WTC11 (cell line): ENCODE results near the gene BNC2. TPM values are rescaled to one million over a fixed set of nuclear protein-coding genes. Genes with fewer than 3 reads are reported as not detected.
A peak's percentile ranks its signal among the peaks of the same experiment; 100 is the strongest.

ENCODE experiments used
- ATAC-seq: fragments of 200-7000 bp; cut with Tn5 transposase; 2 replicates; pipeline ENCODE4 v1.10.0; 2021; ENCODE audit warnings: mild to moderate bottlenecking, moderate library complexity
- CTCF ChIA-PET: fragments of 300-600 bp; sonication (Branson Sonifier 250); formaldehyde crosslinking; loops from one replicate; lab custom pipeline; 2021; ENCODE audit warnings: antibody characterized with exemption; lab: Charles Lee
- POLR2A ChIA-PET: fragments of 350-600 bp; sonication (Branson Sonifier 250); formaldehyde crosslinking; loops from one replicate; lab custom pipeline; 2021; ENCODE audit warnings: antibody characterized with exemption; lab: Charles Lee
- DNase-seq: peaks from one replicate; pipeline ENCODE4 v3.0.0; 2021; ENCODE audit warnings: low spot score
- H3K27ac Mint-ChIP-seq: 2 replicates; pipeline ENCODE4 v1.8.0; 2021; ENCODE audit warnings: mixed read lengths
- H3K27me3 Mint-ChIP-seq: 2 replicates; pipeline ENCODE4 v1.8.0; 2021; ENCODE audit warnings: low read depth, mild to moderate bottlenecking, moderate library complexity, mixed read lengths
- H3K36me3 Mint-ChIP-seq: 2 replicates; pipeline ENCODE4 v1.8.0; 2021; ENCODE audit warnings: mixed read lengths
- H3K4me1 Mint-ChIP-seq: 2 replicates; pipeline ENCODE4 v1.8.0; 2022; ENCODE audit warnings: mixed read lengths
- H3K4me3 Mint-ChIP-seq: 2 replicates; pipeline ENCODE4 v1.8.0; 2021; ENCODE audit warnings: mild to moderate bottlenecking, moderate library complexity, mixed read lengths
- H3K9me3 Mint-ChIP-seq: 2 replicates; pipeline ENCODE4 v1.8.0; 2021; ENCODE audit warnings: mixed read lengths
- CREB1 ChIP-seq: sonication (generic); formaldehyde crosslinking; IDR thresholded peaks from 2 replicates; pipeline ENCODE4 v1.8.0; 2023; ENCODE audit warnings: mild to moderate bottlenecking, missing genetic modification reagents
- FOXJ3 ChIP-seq: sonication (generic); formaldehyde crosslinking; IDR thresholded peaks from 2 replicates; pipeline ENCODE4 v1.9.0; 2021; ENCODE audit warnings: missing genetic modification reagents, mild to moderate bottlenecking, borderline replicate concordance
- FOXK1 ChIP-seq: sonication (generic); formaldehyde crosslinking; IDR thresholded peaks from 2 replicates; pipeline ENCODE4 v1.8.0; 2022; ENCODE audit warnings: mild to moderate bottlenecking, moderate library complexity, missing genetic modification reagents
- JAZF1 ChIP-seq: fragments of 250-450 bp; sonication (Bioruptor Pico); IDR thresholded peaks from 2 replicates; pipeline ENCODE4 v1.9.0; 2021; ENCODE audit warnings: moderate library complexity, mild to moderate bottlenecking, inconsistent platforms
- NFE2L1 ChIP-seq: sonication (generic); formaldehyde crosslinking; IDR thresholded peaks from 2 replicates; pipeline ENCODE4 v1.8.1; 2023; ENCODE audit warnings: missing genetic modification reagents
- NFYB ChIP-seq: sonication (generic); formaldehyde crosslinking; conservative IDR thresholded peaks from 2 replicates; pipeline ENCODE4 v1.8.0; 2022; ENCODE audit warnings: low read depth, missing genetic modification reagents
- NR2C2 ChIP-seq: sonication (generic); formaldehyde crosslinking; IDR thresholded peaks from 2 replicates; pipeline ENCODE4 v1.8.0; 2022; ENCODE audit warnings: mild to moderate bottlenecking, missing genetic modification reagents
- OVOL2 ChIP-seq: fragments of 250-450 bp; sonication (Bioruptor Pico); IDR thresholded peaks from 2 replicates; pipeline ENCODE4 v1.9.0; 2021; ENCODE audit warnings: mild to moderate bottlenecking, borderline replicate concordance
- RELA ChIP-seq: sonication (generic); formaldehyde crosslinking; IDR thresholded peaks from 2 replicates; pipeline ENCODE4 v1.8.1; 2022; ENCODE audit warnings: missing genetic modification reagents, mild to moderate bottlenecking, borderline replicate concordance
- TEAD4 ChIP-seq: sonication (generic); formaldehyde crosslinking; IDR thresholded peaks from 2 replicates; pipeline ENCODE4 v1.8.0; 2022; ENCODE audit warnings: mild to moderate bottlenecking, missing genetic modification reagents
- ZNF317 ChIP-seq: sonication (generic); formaldehyde crosslinking; IDR thresholded peaks from 2 replicates; pipeline ENCODE4 v1.8.1; 2023; ENCODE audit warnings: low read depth, mild to moderate bottlenecking, moderate library complexity, missing genetic modification reagents, borderline replicate concordance
- total RNA-seq: library from RNA; stranded (reverse); gene quantifications from 3 replicates; pipeline ENCODE4 v1.2.3, GENCODE V29; 2021
- TF ChIP-seq, protein P1 (sequence below): sonication (generic); formaldehyde crosslinking; IDR thresholded peaks from 2 replicates; pipeline ENCODE4 v1.8.1; 2023; ENCODE audit warnings: mild to moderate bottlenecking, missing genetic modification reagents, moderate library complexity
- TF ChIP-seq, protein P2 (sequence below): fragments of 250-450 bp; sonication (Bioruptor Pico); conservative IDR thresholded peaks from 2 replicates; pipeline ENCODE4 v1.9.0; 2021; ENCODE audit warnings: mild to moderate bottlenecking
- TF ChIP-seq, protein P3 (sequence below): sonication (generic); formaldehyde crosslinking; IDR thresholded peaks from 2 replicates; pipeline ENCODE4 v1.8.1; 2023; ENCODE audit warnings: mild to moderate bottlenecking, missing genetic modification reagents, borderline replicate concordance

BNC2 gene
- total RNA-seq, 1 experiment from 2014 or later: 33.3 TPM

DNA sequence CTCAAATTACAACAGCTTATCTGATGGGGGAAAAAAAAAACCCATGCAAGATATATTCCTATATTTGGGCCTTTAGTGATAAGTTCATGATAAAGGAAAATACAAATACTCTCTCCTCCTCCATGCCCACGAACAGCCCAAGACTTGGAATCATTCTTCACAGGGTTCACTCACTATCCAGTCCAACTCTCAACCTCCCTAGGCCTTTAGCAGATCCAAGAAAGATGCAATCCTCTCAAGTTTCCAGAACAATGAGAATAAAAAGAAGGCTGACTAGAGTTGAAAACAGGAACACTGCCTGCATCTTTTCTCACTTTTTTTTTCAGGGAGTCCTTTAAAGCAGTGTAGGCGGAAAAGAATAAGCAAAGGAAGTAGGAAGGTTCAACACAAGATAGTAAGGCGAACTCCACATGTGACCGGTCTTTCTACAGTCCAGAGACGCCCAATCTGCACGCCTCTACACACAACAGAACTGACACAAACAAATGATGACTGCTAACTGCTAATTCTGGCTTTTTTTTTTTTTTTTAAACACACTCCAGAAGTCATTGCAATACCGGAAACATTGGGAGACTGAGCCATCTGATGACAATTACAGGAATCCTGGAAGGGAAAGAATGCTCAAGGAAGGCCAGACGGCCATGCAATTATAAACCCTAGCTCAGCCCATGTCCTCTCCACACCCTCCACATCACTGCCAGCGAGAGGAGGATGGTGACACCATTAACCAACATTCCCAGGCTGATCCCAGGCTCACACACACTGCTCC is 75.4 kb downstream of the BNC2 start (continued):
- no peak for TF ChIP-seq CREB1
- TF ChIP-seq NR2C2 (CRISPR knock-in tag): no peak
- TF ChIP-seq OVOL2: no peak

DNA sequence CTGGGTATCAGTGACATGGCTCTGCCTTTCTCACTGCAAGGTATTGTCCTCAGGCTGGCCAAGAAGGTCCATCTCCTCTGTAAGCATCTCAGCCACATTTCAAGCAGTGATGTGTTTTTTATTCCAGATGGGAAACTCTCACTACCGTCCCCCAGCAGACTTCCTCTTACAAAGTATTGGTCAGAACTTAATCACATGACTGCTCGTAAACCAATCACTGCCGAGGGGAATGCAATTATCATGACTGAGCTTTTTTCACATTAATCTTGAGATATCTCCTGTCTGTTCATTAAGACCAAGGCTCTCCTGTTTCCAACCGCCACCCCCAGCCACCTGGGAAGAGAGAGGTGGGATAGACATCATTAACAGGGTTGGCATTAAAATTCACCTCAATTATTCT is 76.4 kb downstream of the BNC2 start:
- CTCF ChIA-PET: interaction anchor here (0.7 kb wide), 1 partner anchor 12 kb away, joined by 4 read pairs; no protein-coding TSS in a partner anchor
- ATAC-seq (no peak), DNase-seq (no peak)
- H3K27me3 Mint-ChIP-seq: no peaks in the 10 kb centered on the region
- H3K4me1 Mint-ChIP-seq: peaks cover 61% of the 10 kb centered on the region
- H3K27ac Mint-ChIP-seq: 0 out of 2 replicates have a peak overlapping the region, but pooled peaks have one; percentile 46
- H3K4me3 Mint-ChIP-seq: no peak overlapping the region
- H3K36me3 Mint-ChIP-seq: peaks cover 10% of the 10 kb centered on the region
- H3K9me3 Mint-ChIP-seq: peaks cover 8% of the 10 kb centered on the region
- POLR2A ChIA-PET: no interaction called here
- TF ChIP-seq, protein P1, sequence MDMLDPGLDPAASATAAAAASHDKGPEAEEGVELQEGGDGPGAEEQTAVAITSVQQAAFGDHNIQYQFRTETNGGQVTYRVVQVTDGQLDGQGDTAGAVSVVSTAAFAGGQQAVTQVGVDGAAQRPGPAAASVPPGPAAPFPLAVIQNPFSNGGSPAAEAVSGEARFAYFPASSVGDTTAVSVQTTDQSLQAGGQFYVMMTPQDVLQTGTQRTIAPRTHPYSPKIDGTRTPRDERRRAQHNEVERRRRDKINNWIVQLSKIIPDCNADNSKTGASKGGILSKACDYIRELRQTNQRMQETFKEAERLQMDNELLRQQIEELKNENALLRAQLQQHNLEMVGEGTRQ (CRISPR knock-in tag): peak; percentile 38; the same call in 1 of the 2 replicates
- no peak for TF ChIP-seq ZNF317 (CRISPR knock-in tag)
- peak; percentile 67 for TF ChIP-seq NFYB
- no peak for TF ChIP-seq FOXK1 (CRISPR knock-in tag)
- TF ChIP-seq, protein P2, sequence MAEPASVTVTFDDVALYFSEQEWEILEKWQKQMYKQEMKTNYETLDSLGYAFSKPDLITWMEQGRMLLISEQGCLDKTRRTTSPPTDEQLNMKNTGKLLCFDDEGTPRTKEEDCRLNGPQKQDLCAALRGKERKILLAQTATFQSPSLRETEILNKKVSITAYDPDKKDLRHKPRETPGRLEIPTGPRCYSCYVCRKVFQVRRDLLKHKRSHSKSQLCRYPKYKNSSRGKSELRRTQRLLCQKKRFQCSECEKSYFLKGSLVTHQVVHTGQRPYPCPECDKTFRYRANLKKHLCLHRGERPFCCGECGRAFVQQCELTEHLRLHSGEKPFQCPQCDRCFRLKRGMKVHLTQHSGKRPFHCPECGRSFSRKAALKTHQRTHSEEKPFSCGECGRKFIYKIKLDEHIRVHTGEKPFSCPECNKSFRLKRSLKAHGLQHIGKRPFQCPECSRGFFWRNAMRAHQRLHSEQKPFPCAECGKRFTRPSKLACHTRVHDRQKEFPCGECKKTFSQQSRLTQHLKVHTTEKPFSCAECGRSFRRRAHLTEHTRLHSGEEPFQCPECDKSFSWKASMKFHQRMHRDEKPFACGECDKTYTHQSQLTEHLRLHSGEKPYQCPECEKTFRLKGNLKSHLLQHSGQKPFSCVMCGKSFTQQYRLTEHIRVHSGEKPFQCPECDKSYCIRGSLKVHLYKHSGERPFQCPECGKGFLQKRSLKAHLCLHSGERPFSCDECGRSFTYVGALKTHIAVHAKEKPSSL (CRISPR knock-in tag): no peak
- TF ChIP-seq TEAD4: no peak

DNA sequence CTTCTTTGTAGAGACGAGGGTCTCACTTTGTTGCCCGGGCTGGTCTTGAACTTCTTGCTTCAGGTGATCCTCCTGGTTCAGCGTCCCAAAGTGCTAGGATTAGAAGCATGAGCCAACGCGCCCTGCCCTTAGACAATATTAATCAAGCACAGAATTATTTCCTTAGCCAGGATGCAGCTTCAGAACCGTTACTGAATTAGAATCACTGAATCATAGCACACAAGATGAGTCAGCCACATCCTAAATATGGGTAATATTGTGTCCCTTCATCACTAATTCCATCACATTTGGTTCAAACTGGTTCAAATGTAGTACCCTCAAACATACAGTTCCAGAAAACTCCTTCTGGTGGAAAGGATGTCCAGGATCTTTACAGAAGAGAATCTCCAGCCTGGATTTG is 82.7 kb downstream of the BNC2 start:
- Mint-ChIP-seq H3K27me3 (no peaks in the 10 kb centered on the region), H3K36me3 (peaks cover 8% of the 10 kb centered on the region), H3K4me3 (no peak overlapping the region), H3K9me3 (peaks cover 5% of the 10 kb centered on the region), H3K4me1 (peaks cover 51% of the 10 kb centered on the region), H3K27ac (no peak overlapping the region; the same call in 1 of the 2 replicates)
- ATAC-seq: no peak
- DNase-seq: no peak
- TF ChIP-seq JAZF1 (CRISPR knock-in tag): no peak
- TF ChIP-seq, protein P3, sequence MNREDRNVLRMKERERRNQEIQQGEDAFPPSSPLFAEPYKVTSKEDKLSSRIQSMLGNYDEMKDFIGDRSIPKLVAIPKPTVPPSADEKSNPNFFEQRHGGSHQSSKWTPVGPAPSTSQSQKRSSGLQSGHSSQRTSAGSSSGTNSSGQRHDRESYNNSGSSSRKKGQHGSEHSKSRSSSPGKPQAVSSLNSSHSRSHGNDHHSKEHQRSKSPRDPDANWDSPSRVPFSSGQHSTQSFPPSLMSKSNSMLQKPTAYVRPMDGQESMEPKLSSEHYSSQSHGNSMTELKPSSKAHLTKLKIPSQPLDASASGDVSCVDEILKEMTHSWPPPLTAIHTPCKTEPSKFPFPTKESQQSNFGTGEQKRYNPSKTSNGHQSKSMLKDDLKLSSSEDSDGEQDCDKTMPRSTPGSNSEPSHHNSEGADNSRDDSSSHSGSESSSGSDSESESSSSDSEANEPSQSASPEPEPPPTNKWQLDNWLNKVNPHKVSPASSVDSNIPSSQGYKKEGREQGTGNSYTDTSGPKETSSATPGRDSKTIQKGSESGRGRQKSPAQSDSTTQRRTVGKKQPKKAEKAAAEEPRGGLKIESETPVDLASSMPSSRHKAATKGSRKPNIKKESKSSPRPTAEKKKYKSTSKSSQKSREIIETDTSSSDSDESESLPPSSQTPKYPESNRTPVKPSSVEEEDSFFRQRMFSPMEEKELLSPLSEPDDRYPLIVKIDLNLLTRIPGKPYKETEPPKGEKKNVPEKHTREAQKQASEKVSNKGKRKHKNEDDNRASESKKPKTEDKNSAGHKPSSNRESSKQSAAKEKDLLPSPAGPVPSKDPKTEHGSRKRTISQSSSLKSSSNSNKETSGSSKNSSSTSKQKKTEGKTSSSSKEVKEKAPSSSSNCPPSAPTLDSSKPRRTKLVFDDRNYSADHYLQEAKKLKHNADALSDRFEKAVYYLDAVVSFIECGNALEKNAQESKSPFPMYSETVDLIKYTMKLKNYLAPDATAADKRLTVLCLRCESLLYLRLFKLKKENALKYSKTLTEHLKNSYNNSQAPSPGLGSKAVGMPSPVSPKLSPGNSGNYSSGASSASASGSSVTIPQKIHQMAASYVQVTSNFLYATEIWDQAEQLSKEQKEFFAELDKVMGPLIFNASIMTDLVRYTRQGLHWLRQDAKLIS (CRISPR knock-in tag): no peak
- no peak for TF ChIP-seq FOXJ3 (CRISPR knock-in tag)
- TF ChIP-seq NFE2L1 (CRISPR knock-in tag): no peak
- no peak for TF ChIP-seq RELA (CRISPR knock-in tag)
- ChIA-PET CTCF (interaction anchor here (0.9 kb wide), 1 partner anchor 11 kb away, joined by 3 read pairs; no protein-coding TSS in a partner anchor), POLR2A (interaction anchor here (0.6 kb wide), 1 partner anchor 39 kb away, joined by 3 read pairs; no protein-coding TSS in a partner anchor)
